GM21381 (cell line): ENCODE measurements around the gene NFKBIE.
"Not testable (repeated sequence)": the region's sequence is repeated elsewhere in the genome, so short reads cannot be mapped to it uniquely, and the experiment has no call there.

Experiments used
- ATAC-seq: cut with Tn5 transposase; IDR thresholded peaks from one replicate; pipeline ENCODE4 v1.9.1; 2021; ENCODE audit warnings: mild to moderate bottlenecking, moderate library complexity; ENCODE audit not compliant: unreplicated experiment

The NFKBIE gene, protein sequence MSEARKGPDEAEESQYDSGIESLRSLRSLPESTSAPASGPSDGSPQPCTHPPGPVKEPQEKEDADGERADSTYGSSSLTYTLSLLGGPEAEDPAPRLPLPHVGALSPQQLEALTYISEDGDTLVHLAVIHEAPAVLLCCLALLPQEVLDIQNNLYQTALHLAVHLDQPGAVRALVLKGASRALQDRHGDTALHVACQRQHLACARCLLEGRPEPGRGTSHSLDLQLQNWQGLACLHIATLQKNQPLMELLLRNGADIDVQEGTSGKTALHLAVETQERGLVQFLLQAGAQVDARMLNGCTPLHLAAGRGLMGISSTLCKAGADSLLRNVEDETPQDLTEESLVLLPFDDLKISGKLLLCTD

DNA sequence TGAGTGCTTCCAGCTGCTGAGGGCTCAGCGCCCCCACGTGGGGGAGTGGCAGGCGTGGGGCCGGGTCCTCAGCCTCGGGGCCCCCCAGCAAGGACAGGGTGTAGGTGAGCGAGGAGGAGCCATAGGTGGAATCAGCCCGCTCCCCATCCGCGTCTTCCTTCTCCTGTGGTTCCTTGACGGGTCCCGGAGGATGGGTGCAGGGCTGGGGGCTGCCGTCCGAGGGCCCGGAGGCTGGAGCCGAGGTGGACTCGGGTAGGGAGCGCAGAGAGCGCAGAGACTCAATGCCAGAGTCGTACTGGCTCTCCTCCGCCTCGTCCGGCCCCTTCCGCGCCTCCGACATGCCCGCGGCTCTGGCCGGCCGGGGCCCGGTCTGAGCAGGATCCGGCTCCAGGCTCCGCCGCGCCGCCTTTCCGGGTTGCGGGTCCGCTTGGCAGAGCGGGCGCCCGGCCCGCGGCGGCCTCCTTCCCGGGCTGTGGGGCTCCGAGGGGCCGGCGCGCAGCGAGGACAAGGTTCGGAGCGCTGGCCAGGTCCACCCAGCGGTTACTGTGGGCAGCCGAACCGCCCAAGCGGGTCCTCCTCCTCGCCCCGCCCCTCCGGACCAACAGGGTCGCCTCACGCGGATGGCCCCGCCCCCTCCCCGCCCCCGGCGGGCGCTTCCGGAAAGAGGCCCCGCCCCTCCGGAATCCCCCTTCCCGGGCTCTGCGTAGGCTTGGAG is at the start of gene NFKBIE:
NFKBIE (minus strand) TSS at position 545 of the 715 bp plus-strand sequence; CDS start at position 340, 205 bp downstream.
- peak; percentile 42 for ATAC-seq

DNA sequence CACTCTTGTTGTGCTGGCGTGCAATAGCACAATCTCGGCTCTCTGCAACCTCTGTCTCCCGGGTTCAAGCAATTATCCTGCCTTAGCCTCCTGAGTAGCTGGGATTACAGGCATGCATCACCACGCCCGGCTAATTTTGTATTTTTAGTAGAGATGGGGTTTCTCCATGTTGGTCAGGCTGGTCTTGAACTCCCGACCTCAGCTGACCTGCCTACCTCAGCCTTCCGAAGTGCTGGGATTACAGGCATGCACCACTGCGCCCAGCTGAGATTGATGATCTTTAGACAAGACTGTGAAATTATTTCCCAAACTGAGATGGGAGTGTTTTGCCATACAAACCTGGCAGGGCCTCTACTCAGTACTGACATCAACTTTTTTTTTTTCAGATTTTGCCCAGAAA is 49.3 kb upstream of the NFKBIE start:
- not testable (repeated sequence) for ATAC-seq

DNA sequence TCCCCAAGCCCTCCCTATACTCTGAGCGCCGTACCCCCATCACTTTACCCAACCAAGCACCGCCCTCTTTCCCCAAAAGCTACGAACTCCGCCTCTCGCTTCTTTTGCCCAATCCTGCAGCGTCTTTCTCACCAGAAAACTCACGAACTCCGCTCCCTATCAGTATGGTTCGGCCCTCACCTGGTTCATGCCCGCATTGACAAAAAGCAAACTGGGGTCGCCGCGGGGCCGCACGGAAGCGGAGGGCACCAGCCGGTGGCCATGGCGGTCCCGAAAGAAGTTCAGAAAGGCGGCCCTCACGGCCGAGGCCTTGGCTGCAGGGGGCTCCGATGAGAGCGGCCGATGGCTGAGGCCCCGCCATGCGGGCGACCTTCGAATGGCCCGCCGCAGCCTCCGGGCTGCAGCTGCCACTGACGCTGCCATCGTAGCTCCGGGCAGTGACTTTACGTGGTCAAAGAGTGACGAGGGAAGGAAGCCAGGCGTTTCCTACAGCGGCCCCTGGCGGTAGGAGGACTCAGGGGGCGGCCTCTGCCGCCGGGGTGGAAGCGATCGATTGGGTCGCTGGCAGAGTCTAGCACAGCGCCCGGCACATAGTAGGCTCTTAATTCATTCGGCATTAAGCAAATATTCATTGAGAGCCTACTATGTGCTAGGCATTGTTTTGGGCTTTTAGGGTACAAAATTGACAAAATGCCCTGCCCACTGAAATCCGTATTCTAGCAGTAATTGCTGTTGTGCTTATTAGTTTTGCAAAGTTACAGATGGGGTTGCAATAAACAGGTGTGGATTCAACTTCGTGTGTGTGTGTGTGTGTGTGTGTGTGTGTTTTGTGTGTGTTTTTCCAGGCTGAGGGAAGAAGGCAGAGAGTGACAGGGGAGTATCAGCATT is 47.8 kb upstream of the NFKBIE start, which contains the start of gene AARS2:
AARS2 (minus strand) TSS at position 447 of the 888 bp plus-strand sequence; CDS start at position 423, 24 bp downstream.
- ATAC-seq = peak; percentile 92

DNA sequence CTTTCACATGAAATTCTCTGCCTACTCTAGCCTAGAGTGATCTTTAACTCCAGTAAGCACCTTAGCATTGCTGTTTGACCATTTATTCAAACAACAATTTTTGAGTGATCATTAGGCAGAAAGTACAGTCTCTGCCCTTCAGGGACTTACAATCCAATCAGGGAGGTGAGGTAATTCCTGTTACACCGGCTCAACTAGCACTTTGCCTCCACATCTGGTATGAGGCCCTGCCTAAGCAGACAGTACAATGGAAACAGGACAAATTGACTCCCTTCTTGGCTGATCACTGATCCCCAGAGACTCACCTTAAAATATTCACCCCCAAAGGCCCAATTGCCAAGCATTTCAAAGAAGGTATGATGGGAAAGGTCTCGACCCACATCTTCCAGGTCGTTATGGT is 46.4 kb upstream of the NFKBIE start:
- ATAC-seq = no peak

DNA sequence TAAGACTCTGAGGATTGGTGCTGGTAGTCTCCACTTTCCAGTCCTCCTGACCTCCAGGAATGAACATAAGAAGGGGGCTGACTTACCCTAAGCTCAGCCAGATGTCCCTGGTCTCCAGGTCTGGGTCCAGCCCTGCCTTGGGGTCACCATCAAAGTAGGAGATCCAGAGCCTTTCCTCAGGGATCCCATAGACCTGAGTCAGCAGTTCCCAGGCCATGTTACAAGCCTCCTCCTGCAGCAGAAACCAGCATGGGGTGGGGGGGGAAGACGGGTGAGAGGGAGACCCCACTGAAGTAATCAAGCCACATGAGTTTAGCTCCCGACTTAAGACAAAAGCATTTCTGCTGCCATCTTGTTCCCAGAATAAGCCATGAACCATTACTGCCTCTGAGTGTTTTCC is 46.0 kb upstream of the NFKBIE start:
- ATAC-seq = no peak

DNA sequence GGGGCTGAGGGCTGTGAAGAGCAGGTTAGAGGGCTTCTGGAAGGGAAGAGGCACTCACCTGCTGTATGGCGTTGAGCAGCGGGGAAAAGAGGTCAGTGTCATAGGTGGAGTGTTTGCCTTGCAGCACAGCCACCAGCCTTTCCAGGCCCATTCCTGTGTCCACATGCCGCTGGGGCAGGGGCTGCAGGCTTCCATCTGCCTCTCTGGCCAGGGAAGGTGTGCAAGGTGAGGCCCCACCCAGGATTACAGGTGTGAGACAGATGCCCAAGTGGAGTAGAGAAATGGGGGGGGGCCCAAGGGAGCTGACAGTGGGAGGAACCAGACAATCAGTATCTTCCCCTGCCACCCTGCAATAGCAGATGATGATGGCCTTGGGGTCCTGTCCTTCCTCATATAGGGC is 44.9 kb upstream of the NFKBIE start:
- no peak for ATAC-seq

DNA sequence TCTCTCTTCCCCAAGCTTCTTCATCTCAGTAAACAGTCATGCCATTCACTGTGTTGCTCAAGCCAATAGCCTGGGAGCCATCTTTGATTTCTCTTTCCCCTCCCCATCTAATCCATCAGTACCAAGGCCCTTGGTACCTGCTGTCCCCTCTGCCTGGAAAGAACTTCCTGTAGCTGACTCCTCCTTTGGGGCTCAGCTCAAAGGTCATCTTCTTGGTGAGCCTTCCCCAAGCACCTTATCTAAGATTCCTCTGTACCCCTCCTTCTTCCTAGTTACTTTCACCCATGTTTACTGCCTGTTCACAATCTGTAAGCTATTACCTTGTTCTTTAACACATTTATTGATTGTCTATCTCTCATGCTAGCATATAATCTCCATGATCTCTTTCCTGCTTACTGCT is 44.3 kb upstream of the NFKBIE start:
- no peak for ATAC-seq

DNA sequence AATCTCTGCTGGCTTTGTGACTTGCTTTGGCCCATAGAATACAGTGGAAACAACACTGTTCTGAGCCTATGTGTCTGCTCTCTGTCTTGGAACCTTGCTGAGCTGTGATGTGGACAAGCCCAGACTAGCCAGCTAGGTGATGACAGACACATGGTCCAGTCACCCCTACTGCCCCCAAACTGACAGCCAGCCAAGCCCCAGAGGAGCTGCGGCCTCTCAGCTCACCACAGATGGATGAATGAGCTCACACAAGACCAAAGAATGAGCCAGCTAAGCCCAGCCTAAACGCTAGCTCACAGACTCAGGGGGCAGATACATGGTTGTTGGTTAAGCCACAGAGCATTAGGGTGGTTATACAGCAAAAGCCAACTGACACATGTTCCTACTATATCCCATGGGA is 43.7 kb upstream of the NFKBIE start:
- no peak for ATAC-seq

DNA sequence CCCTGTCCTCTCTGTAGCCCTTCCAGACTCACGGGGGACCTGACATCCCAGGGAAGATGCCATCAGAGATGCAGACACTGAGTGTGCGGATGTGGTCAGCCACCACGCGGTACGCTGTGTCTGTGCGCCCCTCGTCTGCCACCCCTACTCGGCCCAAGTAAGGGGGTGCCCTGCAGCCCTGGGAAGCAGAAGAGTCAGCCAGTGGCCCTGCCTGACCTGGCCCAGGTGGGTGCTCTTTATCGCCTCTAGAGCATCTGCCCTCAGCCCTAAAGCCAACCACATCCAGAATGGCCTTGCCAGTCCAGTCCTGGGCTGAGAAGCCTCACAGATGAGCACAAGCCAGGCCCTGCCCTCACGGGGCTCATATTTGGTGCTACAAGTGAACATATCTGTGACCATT is 41.9 kb upstream of the NFKBIE start:
- ATAC-seq = no peak

DNA sequence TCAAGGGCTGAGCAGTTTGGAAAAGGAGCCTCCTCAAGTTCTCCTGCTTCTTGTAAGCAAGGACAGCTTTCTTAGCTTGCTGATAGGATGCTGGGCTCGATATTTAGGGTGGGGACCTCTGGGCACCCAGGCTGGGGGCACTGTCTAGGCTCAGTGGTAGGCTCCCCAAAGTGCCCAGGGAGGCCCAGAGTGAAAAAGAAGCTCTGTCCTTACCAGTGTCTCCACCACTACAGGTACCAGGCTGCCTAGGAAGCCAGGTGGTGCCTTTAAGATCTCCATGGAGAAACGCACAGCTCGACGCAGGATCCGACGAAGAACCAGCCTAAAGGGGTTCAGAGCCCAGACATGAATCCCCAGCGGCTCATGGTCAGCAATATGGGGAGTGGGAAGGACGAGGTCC is 41.4 kb upstream of the NFKBIE start:
- ATAC-seq = no peak

DNA sequence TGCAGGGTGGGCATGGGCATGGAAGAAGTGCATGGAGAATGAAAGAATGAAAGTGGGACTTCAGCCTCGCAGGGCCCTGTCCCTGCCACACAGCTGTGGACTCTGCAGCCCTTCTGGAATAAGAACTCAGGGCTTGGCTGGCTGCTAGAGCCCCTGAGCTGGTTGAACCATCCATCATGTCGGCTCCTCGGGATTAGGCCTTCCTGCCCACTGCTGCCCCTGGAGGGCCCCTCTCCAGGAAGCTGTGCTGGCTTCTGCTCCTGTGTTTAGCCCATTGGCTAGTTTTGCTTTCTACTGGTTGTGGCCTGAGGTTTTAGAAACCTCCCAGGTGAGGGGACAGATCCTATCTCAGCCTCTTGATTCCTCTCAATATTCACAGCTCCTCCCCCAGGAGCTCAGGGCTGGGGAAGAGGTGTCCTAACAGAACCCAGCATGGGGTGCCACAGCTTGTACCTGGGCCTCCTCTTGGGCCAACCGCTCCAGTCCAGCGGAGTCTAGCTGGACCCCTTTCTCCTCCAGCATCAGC is 39.9 kb upstream of the NFKBIE start:
- no peak for ATAC-seq

DNA sequence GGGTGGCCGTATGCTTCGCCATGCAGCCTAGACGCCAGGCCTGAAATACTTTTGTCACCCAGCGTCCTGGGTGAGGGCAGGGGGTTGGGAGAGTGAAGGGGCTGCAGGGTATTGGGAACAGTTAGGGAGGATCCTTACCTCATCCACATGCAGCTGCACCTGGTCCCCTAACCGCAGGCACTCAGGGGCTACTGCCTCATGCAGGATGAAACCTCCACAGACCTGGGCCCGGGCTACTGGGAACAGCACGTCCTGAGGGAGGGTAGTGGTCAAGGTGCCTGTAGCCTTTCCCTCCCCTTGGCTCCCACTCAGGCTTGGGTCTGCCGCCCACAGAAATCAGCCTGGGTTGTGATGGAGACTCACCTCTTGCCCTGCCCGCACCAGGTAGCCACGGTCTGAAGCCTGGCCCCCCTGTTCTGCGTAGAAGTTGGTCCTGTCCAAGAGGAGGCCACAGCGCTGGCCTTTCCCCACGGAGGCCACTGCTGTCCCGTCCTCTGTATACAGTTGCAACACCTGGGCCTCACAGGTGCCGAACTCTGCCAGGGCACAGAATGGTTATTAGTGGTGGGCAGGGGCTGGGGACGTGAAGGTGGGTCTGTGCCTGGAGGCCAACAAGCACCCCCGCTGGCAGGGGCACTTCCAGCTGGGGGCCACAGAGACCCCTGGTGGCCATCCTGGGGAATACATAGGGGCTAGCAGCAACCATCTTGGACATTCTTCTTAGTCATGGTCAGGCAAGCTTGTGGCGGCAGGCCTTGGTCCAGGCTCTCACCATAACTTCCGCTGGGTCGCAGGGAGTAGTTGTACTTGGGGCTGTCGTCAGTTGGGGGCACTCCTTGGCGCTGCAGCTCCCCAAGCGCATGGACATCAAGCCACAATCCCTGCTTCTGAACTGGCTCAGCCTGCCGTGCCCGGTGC is 39.2 kb upstream of the NFKBIE start:
- no peak for ATAC-seq

DNA sequence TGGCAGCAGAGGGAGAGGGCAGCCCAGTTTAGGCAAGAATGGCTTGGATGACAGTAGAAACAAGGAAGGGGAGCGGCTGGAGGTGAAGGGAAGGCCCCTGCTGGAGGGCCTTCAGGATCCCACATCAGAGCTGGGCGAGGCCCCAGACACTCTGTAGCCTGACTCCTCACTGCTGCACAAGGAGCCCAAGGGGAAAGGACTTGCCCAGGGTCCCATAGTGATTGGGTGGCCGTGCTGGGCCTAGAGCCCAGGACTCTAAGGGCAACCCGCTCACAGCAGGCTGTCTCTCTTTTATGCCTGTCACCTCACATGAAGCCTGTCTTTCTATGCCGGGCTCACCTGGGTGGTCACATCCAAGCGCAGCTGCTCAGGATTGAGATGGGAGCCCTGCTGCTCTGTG is 38.5 kb upstream of the NFKBIE start:
- ATAC-seq = no peak

DNA sequence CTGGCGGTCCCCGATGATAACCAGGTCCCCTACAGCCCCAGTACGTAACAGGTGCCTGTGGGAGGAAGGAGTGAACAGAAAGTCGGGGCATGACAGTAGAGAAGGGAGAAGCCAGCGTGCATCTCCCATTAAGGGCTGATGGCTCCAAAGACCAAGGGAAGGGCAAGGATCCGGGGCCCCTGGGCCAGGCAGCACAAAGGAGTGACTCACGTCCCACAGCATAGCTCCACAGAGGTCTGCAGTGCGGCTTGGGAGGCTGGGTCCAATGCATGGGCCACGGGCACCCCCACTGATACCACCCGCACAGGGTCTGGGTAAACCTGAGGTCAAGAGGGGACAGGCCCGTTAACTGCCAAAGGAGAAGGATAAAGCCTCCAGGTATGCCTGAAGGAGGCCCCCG is 37.5 kb upstream of the NFKBIE start:
- no peak for ATAC-seq

DNA sequence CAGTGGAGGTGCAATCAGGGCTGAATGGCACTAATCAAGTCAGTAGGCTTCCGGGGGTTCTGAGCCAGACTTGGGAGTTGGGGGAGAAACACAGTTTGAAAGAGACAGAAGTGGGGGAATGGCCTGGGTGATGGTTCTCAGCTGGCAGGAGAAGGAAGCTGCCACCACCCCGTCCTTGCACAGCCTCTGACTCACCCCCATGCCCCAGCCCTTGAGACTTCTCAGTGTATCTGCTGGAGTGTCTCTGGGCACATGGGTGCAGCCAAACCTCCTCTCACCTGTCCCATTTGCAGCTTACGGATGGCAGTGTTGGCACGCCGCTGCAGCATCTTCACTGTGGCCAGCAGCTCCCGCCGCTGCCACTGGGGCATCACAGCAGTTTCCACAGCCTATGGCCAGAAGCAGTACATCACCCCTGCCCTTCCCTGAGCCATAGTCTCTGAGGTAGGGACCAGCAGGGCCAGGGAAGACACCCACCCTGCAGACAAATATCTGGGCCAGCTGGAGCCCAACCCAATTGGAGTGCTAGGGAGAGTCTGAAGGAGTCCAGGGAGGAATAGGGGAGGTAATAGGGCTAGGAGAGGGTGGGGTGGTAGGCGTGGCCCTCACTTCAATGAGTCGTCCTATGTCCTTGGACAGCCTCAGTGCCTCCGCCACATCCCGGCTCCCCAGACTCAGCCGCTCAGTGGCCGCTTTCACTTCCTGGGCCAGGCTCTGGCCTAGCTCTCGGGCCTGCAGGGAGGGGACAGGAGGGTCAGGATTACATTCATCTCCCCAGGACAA is 36.6 kb upstream of the NFKBIE start:
- ATAC-seq = no peak

DNA sequence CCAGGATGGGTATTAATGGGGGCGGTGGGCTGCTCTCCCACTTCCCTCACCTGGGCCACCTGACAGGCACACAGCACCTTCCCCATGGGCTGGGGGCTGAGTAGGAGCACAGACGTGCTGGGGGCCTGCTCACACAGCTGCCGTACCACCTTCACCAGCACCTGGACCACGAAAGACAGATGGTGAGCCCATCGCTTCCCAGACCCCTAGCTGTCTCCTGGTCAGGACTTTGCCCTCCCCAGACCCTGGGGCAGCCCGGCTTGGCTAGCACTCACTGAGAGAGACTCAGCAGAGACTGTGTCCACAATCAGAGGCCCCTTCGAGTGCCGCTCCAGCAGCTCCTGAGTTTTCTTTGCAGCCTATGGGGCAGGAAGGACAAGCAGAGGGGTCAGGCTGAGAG is 35.8 kb upstream of the NFKBIE start:
- ATAC-seq = no peak

DNA sequence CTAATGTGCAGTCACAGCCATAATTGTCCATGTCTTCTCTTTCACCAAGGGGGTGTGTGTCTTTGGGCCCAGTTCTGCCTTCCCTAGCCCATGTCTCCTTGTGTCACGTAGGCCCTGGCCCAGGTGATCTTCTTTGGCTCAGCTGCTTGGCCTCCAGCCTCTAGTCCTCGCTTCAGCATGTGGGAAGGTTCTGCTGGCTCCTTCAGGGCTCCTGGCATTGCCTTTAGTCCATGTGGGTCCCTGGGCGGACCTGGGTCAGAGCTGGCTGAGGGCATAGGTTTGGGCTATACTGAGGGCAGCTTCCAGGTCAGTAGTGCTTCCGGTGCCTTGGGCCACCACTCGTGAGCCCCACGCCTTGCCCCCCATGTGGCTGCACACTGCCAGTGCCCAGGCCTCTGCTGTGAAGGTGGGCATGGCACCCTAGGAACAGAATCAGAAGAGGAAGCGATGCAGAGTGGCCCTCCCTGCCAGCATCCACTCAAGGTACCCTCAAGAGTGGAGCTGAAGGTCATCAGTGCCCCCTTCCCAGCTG is 35.0 kb upstream of the NFKBIE start:
- no peak for ATAC-seq

DNA sequence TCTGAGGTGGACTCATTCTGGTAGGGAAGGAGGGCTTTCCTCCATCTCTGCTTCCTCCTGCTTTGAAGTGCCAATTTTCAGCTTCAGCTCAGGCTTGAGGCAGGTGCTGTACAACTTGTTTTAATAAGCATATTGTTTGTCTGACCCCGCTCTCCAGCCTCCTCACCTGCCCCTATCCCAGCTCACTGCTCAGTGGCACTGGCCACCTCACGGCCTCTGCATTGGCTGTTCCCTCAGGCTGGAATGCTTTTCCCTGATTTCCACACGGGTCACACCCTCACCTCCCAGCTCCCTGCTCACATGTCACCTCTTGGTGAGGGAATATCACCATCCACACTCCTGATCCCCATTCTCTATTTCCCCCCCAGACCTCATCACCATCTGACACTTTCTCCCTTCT is 33.5 kb upstream of the NFKBIE start:
- ATAC-seq = no peak
